ENCODE measurements around the gene ASIC1.
"Not testable (repeated sequence)": the region's sequence is repeated elsewhere in the genome, so short reads cannot be mapped to it uniquely, and the experiment has no call there.

Gene ASIC1

DNA sequence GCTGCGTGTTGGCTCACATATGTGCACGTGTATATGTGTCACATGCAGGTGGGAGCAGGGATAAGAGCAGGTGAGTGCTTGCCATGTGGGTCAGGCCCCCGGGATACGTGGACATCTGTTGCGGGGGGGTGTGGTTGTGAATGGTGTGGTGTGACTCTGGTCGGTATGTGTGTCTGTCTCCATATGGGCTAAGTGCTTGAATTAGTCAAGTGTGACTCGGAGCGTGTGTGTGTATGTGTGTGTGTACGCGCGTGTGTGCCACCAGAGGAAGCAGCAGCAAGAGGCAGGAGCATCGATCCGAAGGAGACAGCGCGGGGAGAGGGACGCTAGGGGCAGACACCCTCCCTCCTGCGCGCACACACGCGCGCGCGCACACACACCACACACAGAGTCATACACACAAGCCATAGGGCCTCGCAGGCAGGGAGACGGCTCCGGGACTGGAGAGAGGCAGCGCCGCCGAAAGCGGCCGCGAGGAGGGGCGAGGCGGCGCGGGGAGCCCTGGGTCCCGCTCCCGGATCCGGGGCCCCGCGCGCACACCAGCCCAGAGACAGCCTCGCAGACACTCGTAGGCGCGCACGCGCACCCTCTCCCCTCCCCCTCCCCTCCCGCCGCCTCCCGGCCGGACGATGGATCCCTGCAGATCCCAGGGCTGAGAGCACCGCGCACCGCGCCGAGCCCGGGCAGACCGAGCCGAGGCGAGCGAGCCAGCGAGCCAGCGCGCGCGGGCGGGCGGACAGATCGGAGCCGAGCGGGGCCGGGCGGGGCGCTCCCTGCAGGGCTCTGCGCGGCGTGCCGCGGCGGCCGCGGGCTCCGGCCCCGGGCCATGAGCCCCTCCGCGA, at the start of gene ASIC1:
Gene ASIC1 (plus strand): TSS at position 597 of the 842 bp plus-strand sequence. CDS start 1,171 bp downstream, outside the sequence.
- DNase-seq = peak; percentile 45

DNA sequence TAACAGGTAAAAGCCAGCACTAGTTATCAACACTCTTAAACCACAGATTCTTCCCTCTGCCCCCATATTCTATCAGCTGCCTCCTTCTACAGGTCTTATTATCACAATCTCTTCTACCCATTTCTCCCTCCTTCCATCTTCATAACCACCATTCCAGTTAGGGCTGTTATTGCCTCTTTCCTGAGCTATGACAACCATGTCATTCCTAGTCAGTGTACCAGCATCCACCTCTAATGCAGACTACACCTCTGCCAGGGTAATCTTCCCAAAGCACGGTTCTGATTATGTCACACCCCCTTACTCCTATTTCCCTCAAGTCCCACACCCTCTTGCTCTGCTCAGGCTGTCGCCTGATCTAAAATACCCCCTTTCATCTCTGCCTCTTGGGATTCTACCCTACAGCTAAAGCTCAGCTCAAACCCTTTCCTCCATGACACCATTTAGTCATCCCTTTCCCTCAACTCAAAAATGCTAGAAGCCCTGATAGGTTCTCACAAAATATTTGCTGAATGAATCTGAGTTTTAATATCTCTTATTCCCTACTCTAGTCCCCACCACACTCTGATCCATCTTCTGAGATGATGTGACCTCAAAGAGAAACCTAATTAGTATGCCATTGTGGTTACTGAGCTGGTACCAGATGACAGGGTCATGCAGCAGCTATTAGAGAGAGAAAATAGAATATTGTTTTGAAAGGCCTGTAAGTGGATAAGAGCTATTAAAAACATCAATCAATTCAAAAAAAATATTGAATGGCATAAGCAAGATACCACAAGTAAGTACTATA, 43.8 kb upstream of the ASIC1 start:
- no peak for DNase-seq

DNA sequence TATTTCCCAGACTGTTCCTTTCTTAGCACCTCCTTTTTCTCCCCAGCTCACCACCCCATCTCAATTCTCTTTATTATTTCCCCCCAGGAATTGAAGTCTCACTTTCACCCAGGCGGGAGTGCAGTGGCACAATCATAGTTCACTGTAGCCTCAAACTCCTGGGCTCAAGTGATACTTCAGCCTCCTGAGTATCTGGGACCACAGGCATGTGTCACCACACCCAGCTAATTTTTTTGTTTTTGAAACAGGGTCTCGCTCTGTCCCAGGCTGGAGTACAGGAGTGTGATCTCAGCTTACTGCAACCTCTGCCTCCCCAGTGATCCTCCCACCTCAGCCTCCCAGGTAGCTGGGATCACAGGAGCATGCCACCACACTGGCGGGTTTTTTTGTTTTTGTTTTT, 43.1 kb upstream of the ASIC1 start:
- no peak for DNase-seq

DNA sequence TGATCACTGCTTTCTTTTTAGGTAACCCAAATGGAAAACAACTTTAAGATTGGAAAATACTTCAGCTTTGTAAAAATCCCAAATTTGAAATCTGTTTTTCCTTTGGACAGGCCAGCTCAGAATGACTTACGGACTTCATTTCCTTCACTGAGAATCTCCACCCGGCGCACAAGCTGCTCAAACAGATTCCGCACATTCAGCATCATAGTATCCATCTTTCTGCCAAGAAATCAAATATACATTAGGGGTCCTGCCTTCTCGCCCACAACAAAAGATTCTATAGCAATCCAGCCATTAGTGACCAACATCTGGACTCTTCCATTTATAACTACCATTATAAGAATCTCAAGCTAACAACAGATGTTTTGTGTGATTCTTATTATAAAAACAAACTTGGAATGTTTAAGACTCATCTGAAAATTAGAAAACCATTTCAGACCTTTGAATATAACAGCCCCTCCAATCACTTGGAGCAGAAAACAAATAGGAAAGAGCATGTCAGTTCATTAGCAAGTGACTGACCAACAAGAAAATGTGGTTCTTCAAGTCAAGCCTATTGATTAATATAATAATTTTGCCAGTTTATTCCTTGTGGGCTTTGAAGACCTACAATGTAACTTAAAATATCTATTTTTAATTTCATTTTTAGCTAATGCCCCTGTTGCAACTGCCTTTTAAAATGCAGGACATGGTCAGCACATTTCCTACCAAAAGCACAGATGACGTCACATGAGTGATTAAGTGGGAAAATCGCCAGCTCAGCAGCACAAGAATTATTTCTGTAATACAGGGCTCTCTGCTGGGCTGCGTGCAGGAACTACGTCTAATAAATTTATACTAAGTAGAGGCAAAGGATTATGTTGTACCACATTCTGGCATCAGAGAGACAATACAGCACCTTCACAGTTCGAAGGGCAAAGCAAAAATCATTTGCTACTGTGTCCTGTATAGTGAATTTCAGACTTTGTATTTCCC, 40.6 kb upstream of the ASIC1 start:
- DNase-seq = no peak

DNA sequence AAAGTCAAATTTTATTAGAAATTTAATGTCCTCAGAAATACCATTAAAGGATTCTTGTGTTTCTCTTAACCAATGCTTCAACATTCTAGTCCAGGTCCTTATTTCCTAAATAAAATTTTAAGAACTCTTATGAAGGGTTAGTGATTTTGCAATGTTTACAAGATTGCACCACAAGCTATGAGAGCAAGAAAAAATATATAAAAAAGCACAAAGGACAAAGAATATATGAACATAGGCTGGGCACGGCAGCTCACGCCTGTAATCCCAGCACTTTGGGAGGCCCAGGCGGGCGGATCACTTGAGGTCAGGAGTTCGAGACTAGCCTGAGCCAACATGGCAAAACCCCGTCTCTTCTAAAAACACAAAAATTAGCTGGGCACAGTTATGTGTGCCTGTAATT, 39.8 kb upstream of the ASIC1 start:
- no peak for DNase-seq

DNA sequence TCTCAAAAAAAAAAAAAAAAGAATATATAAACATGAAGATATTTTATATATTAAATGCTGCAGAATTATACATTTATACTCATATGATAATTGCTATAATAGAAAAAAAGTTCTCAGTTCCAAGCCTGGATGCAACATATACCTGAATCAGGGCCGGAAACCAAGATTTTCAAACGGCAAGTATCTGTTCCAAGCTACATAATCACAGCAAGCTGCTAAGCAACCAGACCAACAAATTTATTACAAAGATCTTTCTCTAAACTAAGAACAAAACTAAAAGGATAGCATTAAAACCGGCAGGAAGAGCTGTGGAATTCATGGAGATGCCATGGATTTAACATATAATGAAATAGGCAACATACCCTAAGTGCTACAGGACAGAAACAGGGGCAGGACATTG, 39.2 kb upstream of the ASIC1 start:
- DNase-seq = no peak

DNA sequence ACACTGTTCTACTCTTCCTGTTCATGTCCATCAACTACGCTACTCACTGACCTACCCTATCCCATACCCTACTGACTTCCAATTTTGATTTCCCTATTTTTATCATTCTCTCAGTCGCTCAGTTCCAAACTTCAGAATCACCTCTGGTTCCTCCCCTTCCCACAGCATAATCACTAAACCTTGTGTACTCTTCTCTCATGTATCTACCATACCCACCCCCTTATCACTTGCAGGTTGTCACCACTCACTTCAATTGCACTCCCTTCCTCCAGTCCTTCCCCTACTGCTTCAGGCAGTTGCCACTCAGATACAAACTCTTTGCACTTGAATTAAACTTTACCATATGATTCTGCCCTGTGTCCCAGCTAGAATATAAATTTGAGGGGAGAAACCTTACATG, 38.4 kb upstream of the ASIC1 start:
- DNase-seq = no peak

DNA sequence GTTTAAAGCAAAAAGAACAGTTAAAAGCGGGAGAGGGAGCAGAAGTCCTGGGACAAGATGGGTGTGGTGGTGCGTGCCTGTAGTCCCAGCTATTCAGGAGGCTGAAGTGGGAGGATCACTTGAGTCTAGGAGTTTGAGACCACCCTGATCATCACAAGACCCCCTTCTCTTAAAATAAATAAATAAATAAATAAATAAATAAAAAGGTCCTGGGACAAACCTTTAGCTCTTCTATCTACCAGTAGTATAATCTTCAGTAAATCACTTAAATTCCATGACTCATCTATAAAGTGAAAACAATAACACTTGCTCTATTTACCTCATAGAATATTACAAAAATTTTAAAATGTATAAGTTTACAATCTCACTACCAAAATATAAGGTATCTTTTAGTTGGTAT, 37.9 kb upstream of the ASIC1 start:
- no peak for DNase-seq

DNA sequence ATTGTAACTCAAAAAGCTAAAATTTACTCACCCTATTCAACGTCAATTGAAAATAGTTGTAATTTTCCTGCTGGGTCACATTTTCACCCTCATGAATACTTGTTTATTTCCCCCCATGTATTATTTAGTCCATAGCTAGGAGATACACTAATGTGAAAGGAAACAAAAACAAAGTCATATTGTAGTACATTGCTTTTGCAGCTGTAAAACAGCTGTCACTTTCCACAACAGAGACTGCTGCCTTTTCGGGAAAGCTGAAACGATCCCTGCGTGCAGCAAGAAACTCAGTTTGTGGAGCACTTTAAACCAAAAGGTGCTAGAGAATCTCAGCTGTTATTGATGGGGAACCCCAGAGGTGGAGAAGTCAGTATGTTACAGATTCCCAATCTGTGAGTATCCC, 36.4 kb upstream of the ASIC1 start:
- DNase-seq = no peak

DNA sequence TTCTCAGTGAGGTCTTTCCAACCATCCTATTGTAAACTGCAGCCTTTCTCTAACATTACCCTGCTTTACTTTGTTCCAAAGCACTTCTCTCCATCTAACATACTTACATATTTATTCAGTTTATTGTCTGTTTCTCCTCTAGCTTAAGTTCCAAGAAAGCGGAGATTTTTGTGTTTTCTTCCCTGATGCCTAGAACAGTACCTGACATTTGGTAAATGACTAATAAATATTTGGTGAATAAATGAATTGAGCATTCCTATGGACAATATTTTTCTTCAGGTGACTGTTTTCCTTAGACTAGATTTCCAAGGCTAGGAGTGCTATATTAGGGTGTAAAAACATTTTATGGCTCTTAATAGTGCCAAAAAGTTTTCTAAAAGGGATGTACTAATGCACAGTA, 34.5 kb upstream of the ASIC1 start:
- no peak for DNase-seq

DNA sequence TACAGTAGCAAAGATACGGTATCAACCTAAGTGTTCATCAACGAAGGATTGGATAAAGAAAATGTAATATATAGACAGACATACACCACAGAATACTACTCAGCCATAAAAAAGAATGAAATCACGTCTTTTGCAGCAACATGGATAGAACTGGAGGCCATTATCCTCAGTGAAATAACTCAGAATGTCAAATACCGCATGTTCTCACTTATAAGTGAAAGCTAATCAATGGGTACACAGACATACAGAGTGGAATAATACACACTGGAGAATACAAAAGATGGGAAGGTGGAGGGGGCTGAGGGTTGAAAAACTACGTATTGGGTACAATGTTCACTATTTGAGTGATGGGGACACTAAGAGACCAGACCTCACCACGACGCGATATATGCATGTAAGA, 33.2 kb upstream of the ASIC1 start:
- DNase-seq = no peak

DNA sequence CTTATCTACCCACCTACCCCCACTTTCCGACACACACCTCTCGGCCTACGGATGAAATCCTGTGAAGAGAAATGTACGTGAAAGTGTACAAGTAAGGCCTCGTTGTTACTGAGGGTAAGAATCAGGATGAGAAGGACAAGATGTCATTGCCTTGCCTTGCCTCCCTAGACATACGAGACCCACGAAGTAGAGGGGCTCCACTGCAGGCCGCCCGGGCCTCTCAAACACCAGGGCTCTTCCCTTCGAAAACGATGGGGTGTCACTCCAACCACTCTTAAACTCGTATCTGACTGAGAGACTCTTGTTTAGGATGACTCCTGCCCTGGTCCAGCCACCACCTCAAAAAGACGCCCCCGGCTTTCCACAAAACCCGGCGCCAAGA, 32.6 kb upstream of the ASIC1 start:
- DNase-seq = peak; percentile 47

DNA sequence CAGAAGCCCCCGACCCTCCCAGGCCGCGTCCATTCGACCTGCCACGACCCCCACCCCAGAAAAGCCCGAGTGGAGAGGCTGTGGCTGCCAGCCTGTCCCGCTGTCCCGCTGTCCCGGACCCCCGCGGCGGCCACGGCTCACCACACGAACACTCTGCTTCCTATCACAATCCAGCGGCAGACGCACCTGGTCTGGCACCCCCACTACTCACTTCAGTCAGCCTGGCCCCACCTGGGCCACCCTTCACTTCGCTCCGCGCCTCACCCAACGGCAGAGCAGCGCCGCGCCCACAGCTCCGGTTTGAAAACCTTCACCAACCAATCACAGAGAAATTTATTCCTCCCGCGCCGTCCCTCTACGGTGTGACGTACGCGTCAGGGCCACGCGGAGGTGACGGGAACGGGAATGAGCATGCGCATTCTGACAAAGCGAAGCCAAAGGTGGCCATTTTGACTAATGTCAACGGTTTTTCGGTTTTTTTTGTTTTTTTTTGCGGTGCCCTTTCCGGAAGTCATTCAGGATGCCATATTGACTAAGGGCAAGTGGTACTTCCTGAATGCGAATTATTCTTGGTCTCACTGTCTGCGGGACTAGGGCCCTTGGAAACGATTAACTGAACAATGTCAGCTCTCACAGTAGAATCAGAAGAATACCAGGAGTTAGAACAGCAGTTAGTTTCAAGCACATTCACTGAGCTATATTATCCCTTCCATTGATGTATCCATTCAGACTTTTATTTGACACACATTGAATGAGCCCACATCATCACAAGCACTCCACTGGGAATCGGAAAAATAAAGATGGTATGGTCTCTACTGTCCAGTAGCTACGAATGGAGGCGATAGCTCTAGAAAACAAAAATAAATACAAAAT, 32.0 kb upstream of the ASIC1 start, which contains the start of gene RACGAP1:
Gene RACGAP1 (minus strand): TSS at position 308 of the 873 bp plus-strand sequence. CDS start 8,779 bp downstream, outside the sequence.
- DNase-seq = peak; percentile 99

DNA sequence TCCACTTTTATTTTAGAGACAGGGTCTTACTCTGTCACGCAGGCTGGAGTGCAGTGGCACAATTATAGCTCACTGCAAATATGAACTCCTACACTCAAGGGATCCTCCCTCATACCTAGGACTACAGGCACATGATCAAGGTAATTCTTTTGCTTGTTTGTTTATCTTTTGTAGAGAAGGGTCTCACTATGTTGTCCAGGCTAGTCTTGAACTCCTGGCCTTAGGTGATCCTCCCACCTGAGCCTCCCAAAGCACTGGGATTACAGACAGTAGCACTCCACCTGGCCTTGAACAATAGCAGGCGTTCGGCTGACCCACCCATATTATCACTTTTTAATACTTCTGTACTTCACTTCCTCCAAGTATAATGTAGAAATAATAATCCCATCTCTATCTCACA, 30.7 kb upstream of the ASIC1 start:
- no peak for DNase-seq

DNA sequence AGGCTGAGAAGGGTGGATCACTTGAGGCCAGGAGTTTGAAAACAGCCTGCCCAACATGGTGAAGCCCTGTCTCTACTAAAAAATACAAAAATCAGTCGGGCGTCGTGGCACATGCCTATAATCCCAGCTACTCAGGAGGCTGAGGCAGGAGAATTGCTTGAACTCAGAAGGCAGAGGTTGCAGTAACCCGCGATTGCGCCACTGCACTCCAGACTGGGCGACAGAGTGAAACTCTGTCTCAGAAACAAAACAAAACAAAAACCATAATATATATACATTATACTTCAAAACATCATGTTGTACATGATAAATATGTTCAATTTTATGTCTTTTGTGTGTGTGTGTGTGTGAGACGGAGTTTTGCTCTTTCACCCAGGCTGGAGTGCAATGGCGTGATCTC, 26.9 kb upstream of the ASIC1 start:
- DNase-seq = not testable (repeated sequence)

DNA sequence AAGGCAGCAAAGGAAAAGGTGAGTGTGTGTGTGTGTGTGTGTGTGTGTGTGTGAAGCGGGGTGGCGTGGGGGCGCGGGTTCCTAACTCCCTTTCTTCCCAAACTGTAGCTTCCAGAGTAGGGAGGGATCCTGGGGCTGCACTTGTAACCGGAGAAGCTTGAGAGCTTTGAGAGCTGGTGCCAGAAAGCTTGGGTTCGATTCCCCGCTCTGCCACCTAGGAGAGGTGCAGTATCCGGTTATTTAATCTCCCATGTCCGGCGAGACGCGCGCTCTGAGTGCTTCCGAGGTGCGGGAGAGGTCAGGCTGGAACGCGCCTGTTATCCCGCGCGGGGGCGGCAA, 24.9 kb upstream of the ASIC1 start:
- no peak for DNase-seq

DNA sequence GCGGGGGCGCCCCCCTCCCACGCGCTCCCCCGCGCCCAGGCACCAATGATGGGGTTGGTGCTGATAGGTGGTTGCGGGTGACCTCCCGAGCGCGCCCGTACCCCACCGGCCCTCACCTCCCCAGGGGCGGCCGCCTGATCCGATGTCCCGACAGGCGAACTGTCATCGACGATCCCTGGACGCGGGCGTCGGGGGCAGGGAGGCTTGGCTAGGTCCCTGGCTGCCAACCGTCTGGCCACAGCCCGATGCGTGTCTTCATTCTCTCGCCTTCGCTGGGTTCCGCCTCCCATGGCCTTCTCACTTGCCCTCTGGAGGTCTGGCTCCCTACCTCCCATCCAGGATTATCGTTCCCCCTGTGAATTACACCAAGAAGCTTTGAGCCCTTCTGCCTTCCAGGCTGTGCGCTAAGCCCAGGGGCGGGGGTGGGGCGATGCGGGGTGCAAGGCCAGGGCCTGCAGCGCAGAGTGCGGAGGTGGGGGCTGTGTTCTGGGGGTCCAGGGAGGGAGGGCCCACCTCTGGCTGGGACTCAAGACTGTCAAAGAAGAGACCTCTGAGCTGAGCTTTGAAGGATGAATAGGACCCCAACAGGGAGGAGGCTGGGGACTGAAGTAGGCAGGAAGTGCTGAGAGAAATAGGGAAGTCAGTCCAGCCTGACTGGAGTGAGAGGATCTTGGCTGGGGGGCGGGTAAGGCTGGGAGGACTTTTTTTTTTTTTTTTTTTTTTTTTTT, 24.4 kb upstream of the ASIC1 start:
- peak; percentile 61 for DNase-seq

DNA sequence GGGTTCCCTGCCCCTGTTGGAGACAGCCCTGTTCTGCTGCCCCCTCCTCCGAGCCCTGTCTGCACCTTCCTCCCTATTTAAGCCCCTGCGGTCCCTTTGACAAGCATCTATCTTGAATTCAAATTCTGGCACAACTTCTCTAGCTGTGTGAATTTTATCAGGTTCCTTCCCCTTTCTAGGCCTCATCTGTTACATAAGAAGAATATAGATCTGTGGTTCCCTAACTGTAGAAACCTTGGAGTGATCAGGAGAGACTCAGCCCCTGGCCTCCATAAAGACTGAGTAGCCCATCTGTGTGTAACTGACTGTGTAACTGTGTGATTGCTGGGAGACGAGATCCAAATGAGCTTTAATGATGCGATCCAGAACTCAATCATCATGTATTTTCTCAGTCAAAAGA, 19.1 kb upstream of the ASIC1 start:
- no peak for DNase-seq

DNA sequence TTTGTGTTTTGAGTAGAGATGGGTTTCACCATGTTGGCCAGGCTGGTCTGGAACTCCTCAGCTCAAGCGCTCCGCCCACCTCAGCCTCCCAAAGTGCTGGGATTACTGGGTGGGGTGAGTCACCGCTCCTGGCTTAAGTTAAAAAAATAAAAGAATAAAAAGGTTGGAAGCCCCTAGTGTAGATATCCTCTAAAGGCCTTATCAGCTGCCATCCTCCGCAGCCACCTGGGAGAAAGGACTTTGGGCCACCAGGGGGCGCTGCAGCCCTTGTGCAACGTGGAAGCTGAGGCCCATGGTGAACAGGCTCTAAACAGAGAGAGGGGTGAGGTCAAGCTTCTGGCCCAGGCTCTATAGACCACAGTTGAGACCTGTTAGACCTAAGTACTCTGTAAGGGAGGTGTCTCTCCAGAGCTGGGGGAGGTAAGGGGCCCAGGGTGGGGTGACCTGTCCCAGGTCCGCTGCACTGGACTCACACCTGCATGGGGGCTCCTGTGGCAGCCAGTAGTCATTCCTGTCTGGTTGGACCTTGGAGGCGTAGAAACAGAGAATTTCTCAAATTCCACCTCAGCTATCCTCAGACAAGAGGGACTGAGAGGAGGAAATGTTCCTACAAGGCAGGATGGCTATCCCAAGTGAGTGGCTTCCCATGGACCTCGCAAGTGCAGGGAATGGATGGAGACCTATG, 18.1 kb upstream of the ASIC1 start:
- DNase-seq = peak; percentile 96

DNA sequence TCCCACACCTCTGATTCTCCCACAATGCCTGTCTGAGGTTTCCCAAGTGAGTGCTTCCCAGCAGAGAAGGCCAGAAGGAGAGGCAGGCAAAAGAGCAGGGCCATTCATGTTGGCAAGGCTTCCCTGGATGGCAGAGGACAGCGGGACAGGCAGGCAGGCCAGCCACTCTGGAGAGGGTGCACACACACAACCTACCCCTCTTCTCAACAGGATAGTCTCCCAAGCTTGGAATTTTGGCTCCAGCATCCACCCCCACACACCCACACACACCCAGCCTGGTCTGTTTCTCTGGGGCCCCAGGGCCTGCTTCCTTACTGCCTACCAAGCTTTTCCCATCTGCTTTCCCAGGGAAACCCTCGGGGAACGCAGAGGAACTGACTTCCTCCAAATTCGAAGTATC, 16.7 kb upstream of the ASIC1 start:
- DNase-seq = no peak
